Measurements from ENCODE around the gene WFDC10A.
"Not testable (repeated sequence)": the region's sequence is repeated elsewhere in the genome, so short reads cannot be mapped to it uniquely, and the experiment has no call there.

DNA sequence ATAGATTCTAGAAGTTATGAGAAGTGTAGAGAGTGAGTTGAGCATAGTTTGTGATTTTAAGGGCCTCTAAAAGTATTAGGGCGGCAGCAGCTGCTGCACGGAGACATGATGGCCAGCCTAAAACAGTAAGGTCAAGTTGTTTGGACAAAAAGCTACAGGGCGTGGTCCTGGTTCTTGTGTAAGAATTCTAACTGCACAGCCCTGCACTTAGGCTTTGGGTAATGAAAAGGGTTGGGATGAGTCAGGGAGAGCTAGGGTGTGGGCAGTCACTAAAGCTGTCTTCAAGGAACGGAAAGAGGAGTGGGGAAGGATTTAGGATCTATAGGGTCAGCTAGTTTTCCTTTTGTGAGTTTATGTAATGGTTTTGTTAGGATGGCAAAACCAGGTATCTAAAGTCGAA lies 43.6 kb upstream of the WFDC10A start:
- TF ChIP-seq, protein P1, sequence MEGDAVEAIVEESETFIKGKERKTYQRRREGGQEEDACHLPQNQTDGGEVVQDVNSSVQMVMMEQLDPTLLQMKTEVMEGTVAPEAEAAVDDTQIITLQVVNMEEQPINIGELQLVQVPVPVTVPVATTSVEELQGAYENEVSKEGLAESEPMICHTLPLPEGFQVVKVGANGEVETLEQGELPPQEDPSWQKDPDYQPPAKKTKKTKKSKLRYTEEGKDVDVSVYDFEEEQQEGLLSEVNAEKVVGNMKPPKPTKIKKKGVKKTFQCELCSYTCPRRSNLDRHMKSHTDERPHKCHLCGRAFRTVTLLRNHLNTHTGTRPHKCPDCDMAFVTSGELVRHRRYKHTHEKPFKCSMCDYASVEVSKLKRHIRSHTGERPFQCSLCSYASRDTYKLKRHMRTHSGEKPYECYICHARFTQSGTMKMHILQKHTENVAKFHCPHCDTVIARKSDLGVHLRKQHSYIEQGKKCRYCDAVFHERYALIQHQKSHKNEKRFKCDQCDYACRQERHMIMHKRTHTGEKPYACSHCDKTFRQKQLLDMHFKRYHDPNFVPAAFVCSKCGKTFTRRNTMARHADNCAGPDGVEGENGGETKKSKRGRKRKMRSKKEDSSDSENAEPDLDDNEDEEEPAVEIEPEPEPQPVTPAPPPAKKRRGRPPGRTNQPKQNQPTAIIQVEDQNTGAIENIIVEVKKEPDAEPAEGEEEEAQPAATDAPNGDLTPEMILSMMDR (IDR thresholded peaks at IDR 0.05 in 2 of 3, conservative IDR thresholded peaks at IDR 0.05 in 1 of 3; ENCODE audit: insufficient read depth in 2 of 3, low read depth in 1 of 3, low read length in 3 of 3) = not testable (repeated sequence)
- TF ChIP-seq ZNF41 (CRISPR knock-in tag; conservative IDR thresholded peaks at IDR 0.05); SPI1 (IDR thresholded peaks at IDR 0.05; ENCODE audit: borderline replicate concordance, low read depth, low read length); NR4A1 (CRISPR knock-in tag; IDR thresholded peaks at IDR 0.05); NR4A1 (tag; IDR thresholded peaks at IDR 0.05); EZH2 (IDR thresholded peaks at IDR 0.05; ENCODE audit: borderline replicate concordance, low read depth, low read length): not testable (repeated sequence)

All from K562 (cell line).